Measurements from ENCODE around the gene PTPN9. TPM values are rescaled to one million over a fixed set of nuclear protein-coding genes. Genes with fewer than 3 reads are reported as not detected.

The PTPN9 gene
- total and polyA plus RNA-seq, 2 of the 13 experiments (the other 11 are each of a cell fraction or from before 2014, with no cell fraction given), result 16.6 to 19.9 TPM

GRCh38 chr15:75578173-75578947, 755 bp downstream of the PTPN9 start (continued):
- TF ChIP-seq, protein P1, sequence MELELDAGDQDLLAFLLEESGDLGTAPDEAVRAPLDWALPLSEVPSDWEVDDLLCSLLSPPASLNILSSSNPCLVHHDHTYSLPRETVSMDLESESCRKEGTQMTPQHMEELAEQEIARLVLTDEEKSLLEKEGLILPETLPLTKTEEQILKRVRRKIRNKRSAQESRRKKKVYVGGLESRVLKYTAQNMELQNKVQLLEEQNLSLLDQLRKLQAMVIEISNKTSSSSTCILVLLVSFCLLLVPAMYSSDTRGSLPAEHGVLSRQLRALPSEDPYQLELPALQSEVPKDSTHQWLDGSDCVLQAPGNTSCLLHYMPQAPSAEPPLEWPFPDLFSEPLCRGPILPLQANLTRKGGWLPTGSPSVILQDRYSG (CRISPR knock-in tag; IDR thresholded peaks at IDR 0.05), result peak; percentile 36; the same call in 1 of the 2 replicates
- TF ChIP-seq ZNF761 (CRISPR knock-in tag; conservative IDR thresholded peaks at IDR 0.05), result 0 out of 2 replicates have a peak, but pooled peaks have one; percentile 30
- TF ChIP-seq HNRNPL (IDR thresholded peaks at IDR 0.05; ENCODE audit: low read depth, low read length), result no peak
- 0 out of 2 replicates have a peak, but pooled peaks have one; percentile 7 for TF ChIP-seq ZNF276 (CRISPR knock-in tag; IDR thresholded peaks at IDR 0.05; ENCODE audit: low read depth)
- no peak for TF ChIP-seq ZNF784 (CRISPR knock-in tag; IDR thresholded peaks at IDR 0.05; ENCODE audit: borderline replicate concordance)
- TF ChIP-seq SPEN (CRISPR knock-in tag; IDR thresholded peaks at IDR 0.05; ENCODE audit: low read depth), result peak; percentile 52
- peak; percentile 22; the same call in 1 of the 2 replicates for TF ChIP-seq ZNF232 (CRISPR knock-in tag; IDR thresholded peaks at IDR 0.05; ENCODE audit: borderline replicate concordance)
- TF ChIP-seq ZSCAN25 (CRISPR knock-in tag; IDR thresholded peaks at IDR 0.05), result no peak
- TF ChIP-seq RFX5 (IDR thresholded peaks at IDR 0.05; ENCODE audit: low read depth, low read length), result no peak
- no peak for TF ChIP-seq TARDBP (CRISPR knock-in tag; IDR thresholded peaks at IDR 0.05)
- no peak for TF ChIP-seq STAT6 (CRISPR knock-in tag; IDR thresholded peaks at IDR 0.05; ENCODE audit: borderline replicate concordance)
- peak; percentile 21; the same call in 1 of the 2 replicates for TF ChIP-seq SAP130 (CRISPR knock-in tag; IDR thresholded peaks at IDR 0.05; ENCODE audit: low read depth)
- TF ChIP-seq ZNF577 (CRISPR knock-in tag; IDR thresholded peaks at IDR 0.05; ENCODE audit: borderline replicate concordance, low read depth), result no peak
- 0 out of 2 replicates have a peak, but pooled peaks have one; percentile 37 for TF ChIP-seq KAT7 (CRISPR knock-in tag; IDR thresholded peaks at IDR 0.05; ENCODE audit: borderline replicate concordance)
- TF ChIP-seq, protein P2, sequence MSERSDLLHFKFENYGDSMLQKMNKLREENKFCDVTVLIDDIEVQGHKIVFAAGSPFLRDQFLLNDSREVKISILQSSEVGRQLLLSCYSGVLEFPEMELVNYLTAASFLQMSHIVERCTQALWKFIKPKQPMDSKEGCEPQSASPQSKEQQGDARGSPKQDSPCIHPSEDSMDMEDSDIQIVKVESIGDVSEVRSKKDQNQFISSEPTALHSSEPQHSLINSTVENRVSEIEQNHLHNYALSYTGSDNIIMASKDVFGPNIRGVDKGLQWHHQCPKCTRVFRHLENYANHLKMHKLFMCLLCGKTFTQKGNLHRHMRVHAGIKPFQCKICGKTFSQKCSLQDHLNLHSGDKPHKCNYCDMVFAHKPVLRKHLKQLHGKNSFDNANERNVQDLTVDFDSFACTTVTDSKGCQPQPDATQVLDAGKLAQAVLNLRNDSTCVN (CRISPR knock-in tag; IDR thresholded peaks at IDR 0.05; ENCODE audit: borderline replicate concordance), result no peak
- TF ChIP-seq SRF (IDR thresholded peaks at IDR 0.05; ENCODE audit: low read depth, low read length), result no peak
- TF ChIP-seq, protein P3, sequence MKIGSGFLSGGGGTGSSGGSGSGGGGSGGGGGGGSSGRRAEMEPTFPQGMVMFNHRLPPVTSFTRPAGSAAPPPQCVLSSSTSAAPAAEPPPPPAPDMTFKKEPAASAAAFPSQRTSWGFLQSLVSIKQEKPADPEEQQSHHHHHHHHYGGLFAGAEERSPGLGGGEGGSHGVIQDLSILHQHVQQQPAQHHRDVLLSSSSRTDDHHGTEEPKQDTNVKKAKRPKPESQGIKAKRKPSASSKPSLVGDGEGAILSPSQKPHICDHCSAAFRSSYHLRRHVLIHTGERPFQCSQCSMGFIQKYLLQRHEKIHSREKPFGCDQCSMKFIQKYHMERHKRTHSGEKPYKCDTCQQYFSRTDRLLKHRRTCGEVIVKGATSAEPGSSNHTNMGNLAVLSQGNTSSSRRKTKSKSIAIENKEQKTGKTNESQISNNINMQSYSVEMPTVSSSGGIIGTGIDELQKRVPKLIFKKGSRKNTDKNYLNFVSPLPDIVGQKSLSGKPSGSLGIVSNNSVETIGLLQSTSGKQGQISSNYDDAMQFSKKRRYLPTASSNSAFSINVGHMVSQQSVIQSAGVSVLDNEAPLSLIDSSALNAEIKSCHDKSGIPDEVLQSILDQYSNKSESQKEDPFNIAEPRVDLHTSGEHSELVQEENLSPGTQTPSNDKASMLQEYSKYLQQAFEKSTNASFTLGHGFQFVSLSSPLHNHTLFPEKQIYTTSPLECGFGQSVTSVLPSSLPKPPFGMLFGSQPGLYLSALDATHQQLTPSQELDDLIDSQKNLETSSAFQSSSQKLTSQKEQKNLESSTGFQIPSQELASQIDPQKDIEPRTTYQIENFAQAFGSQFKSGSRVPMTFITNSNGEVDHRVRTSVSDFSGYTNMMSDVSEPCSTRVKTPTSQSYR (CRISPR knock-in tag; IDR thresholded peaks at IDR 0.05; ENCODE audit: borderline replicate concordance), result peak; percentile 20; the same call in 1 of the 2 replicates
- TF ChIP-seq SMARCC2 (IDR thresholded peaks at IDR 0.05), result no peak

Data from HepG2 (cell line).